ENCODE measurements around the gene ANKRD13C.
A peak's percentile ranks its signal among the peaks of the same experiment; 100 is the strongest.

ANKRD13C gene

GRCh38 chr1:70354332-70355110, at the start of gene ANKRD13C:
TSS of gene ANKRD13C (minus strand) at chr1:70354722. CDS start at chr1:70354408, 314 bp downstream.
- Histone ChIP-seq H3K4me1 (ENCODE audit: insufficient read depth, low read length) (peaks cover 49% of the 10 kb centered on the region), H3K79me2 (ENCODE audit: insufficient read depth, low read length) (peaks cover 52% of the 10 kb centered on the region), H3K9ac (ENCODE audit: low read depth, low read length) (peak within 1 kb of the TSS; percentile 82), H3K27ac (ENCODE audit: low read length) (peak within 1 kb of the TSS; percentile 85), H3K4me3 (ENCODE audit: low read depth in 1 of 2, low read length in 2 of 2) (peak within 1 kb of the TSS; percentile 56 to 86), H3K9me3 (ENCODE audit: insufficient read depth, low read length, severe bottlenecking) (no peaks in the 10 kb centered on the region), H4K20me1 (ENCODE audit: insufficient read depth, low read length) (peaks cover 13% of the 10 kb centered on the region; the same call in 1 of the 2 replicates), H3K27me3 (ENCODE audit: insufficient read depth, low read length, poor library complexity) (no peaks in the 10 kb centered on the region), H2AFZ (ENCODE audit: low read depth, low read length) (peak within 1 kb of the TSS; percentile 95), H3K4me2 (ENCODE audit: insufficient read depth, low read length) (peak within 1 kb of the TSS; percentile 87), H3K36me3 (ENCODE audit: insufficient read depth, low read length) (peaks cover 7% of the 10 kb centered on the region)
- ATAC-seq (ENCODE audit: insufficient read depth, low read depth) (peak; percentile 93), DNase-seq (peak; percentile 96)
- TF ChIP-seq CTCF (IDR thresholded peaks at IDR 0.05; ENCODE audit: borderline replicate concordance, extremely low read depth, low read length, poor library complexity, severe bottlenecking) (no peak), EZH2 (IDR thresholded peaks at IDR 0.05; ENCODE audit: borderline replicate concordance, low read depth, low read length, severe bottlenecking) (no peak)

GRCh38 chr1:70403759-70404158, 49.2 kb upstream of the ANKRD13C start:
- no peak overlapping the region for H3K9ac ChIP-seq (ENCODE audit: low read depth, low read length)
- no peaks in the 10 kb centered on the region for H3K36me3 ChIP-seq (ENCODE audit: insufficient read depth, low read length)
- no peak overlapping the region for H3K4me3 ChIP-seq (ENCODE audit: low read depth in 1 of 2, low read length in 2 of 2)
- no peak overlapping the region for H3K27ac ChIP-seq (ENCODE audit: low read length)
- no peaks in the 10 kb centered on the region for H3K9me3 ChIP-seq (ENCODE audit: insufficient read depth, low read length, severe bottlenecking)
- TF ChIP-seq EZH2 (IDR thresholded peaks at IDR 0.05; ENCODE audit: borderline replicate concordance, low read depth, low read length, severe bottlenecking) = no peak
- no peak for TF ChIP-seq CTCF (IDR thresholded peaks at IDR 0.05; ENCODE audit: borderline replicate concordance, extremely low read depth, low read length, poor library complexity, severe bottlenecking)
- no peaks in the 10 kb centered on the region for H4K20me1 ChIP-seq (ENCODE audit: insufficient read depth, low read length)
- DNase-seq (no peak), ATAC-seq (ENCODE audit: insufficient read depth, low read depth) (no peak)
- no peak overlapping the region for H3K4me2 ChIP-seq (ENCODE audit: insufficient read depth, low read length)
- H3K27me3 ChIP-seq (ENCODE audit: insufficient read depth, low read length, poor library complexity) = peaks cover 10% of the 10 kb centered on the region
- no peak overlapping the region for H2AFZ ChIP-seq (ENCODE audit: low read depth, low read length)
- no peaks in the 10 kb centered on the region for H3K79me2 ChIP-seq (ENCODE audit: insufficient read depth, low read length)
- no peaks in the 10 kb centered on the region for H3K4me1 ChIP-seq (ENCODE audit: insufficient read depth, low read length)

GRCh38 chr1:70401974-70402373, 47.5 kb upstream of the ANKRD13C start:
- H3K27ac ChIP-seq (ENCODE audit: low read length) = no peak overlapping the region
- H3K79me2 ChIP-seq (ENCODE audit: insufficient read depth, low read length) = no peaks in the 10 kb centered on the region
- H3K9me3 ChIP-seq (ENCODE audit: insufficient read depth, low read length, severe bottlenecking) = no peaks in the 10 kb centered on the region
- DNase-seq = no peak
- no peaks in the 10 kb centered on the region for H4K20me1 ChIP-seq (ENCODE audit: insufficient read depth, low read length)
- TF ChIP-seq CTCF (IDR thresholded peaks at IDR 0.05; ENCODE audit: borderline replicate concordance, extremely low read depth, low read length, poor library complexity, severe bottlenecking) = no peak
- TF ChIP-seq EZH2 (IDR thresholded peaks at IDR 0.05; ENCODE audit: borderline replicate concordance, low read depth, low read length, severe bottlenecking) = no peak
- H3K36me3 ChIP-seq (ENCODE audit: insufficient read depth, low read length) = no peaks in the 10 kb centered on the region
- no peak for ATAC-seq (ENCODE audit: insufficient read depth, low read depth)
- peaks cover 11% of the 10 kb centered on the region for H3K27me3 ChIP-seq (ENCODE audit: insufficient read depth, low read length, poor library complexity)
- no peaks in the 10 kb centered on the region for H3K4me1 ChIP-seq (ENCODE audit: insufficient read depth, low read length)
- H2AFZ ChIP-seq (ENCODE audit: low read depth, low read length) = no peak overlapping the region
- H3K9ac ChIP-seq (ENCODE audit: low read depth, low read length) = no peak overlapping the region
- H3K4me3 ChIP-seq (ENCODE audit: low read depth in 1 of 2, low read length in 2 of 2) = no peak overlapping the region
- no peak overlapping the region for H3K4me2 ChIP-seq (ENCODE audit: insufficient read depth, low read length)
